ENCODE results near the gene ILF3. TPM values are rescaled to one million over a fixed set of nuclear protein-coding genes. Genes with fewer than 3 reads are reported as not detected.

ILF3 gene
- total RNA-seq, 1 experiment from 2014 or later: 430 TPM

GRCh38 chr19:10720607-10721125 lies 66.5 kb downstream of the ILF3 start:
- Histone ChIP-seq H3K4me1 (ENCODE audit: control insufficient read depth in 1 of 2, insufficient read depth in 2 of 2, low read length in 2 of 2) (peaks cover 7 to 14% of the 10 kb centered on the region in 2 experiments; a peak in 3 of 4 replicates), H2AFZ (ENCODE audit: low read depth, low read length, poor library complexity, severe bottlenecking) (no peak overlapping the region), H3K79me2 (ENCODE audit: insufficient read depth, low read length) (peaks cover 77% of the 10 kb centered on the region), H3K4me2 (ENCODE audit: low read length) (no peak overlapping the region), H3K9me3 (ENCODE audit: control insufficient read depth in 1 of 2, insufficient read depth in 1 of 2, low read depth in 1 of 2, low read length in 2 of 2) (no peaks in the 10 kb centered on the region), H3K36me3 (ENCODE audit: control insufficient read depth in 1 of 2, insufficient read depth in 2 of 2, low read length in 2 of 2) (peaks cover 2 to 3% of the 10 kb centered on the region in 2 experiments; a peak in 3 of 4 replicates), H3K27ac (ENCODE audit: low read depth, low read length) (no peak overlapping the region), H3K4me3 (replicated peaks in 1 of 2; ENCODE audit: low read depth in 1 of 2, low read length in 2 of 2) (no peak overlapping the region), H4K20me1 (ENCODE audit: insufficient read depth) (peaks cover 4% of the 10 kb centered on the region; the same call in 1 of the 2 replicates), H3K9me2 (ENCODE audit: insufficient read depth) (no peaks in the 10 kb centered on the region), H3K9ac (ENCODE audit: low read length) (no peak overlapping the region), H3K27me3 (ENCODE audit: insufficient read depth, low read length) (no peaks in the 10 kb centered on the region)
- intact Hi-C loops (cut with micrococcal nuclease): no loop called here
- CTCF ChIA-PET: no interaction called here
- ATAC-seq: no peak
- TF ChIP-seq ATF3 (IDR thresholded peaks at IDR 0.05) (no peak), SIN3A (IDR thresholded peaks at IDR 0.05; ENCODE audit: low read depth) (no peak), YY1 (IDR thresholded peaks at IDR 0.05; ENCODE audit: extremely low read depth, insufficient replicate concordance, low read depth, low read length) (no peak), CBX3 (IDR thresholded peaks at IDR 0.05; ENCODE audit: low read depth) (no peak), TCF7L2 (IDR thresholded peaks at IDR 0.05; ENCODE audit: borderline replicate concordance, extremely low read depth, insufficient read depth, insufficient read length) (no peak), EZH2phosphoT487 (IDR thresholded peaks at IDR 0.05; ENCODE audit: borderline replicate concordance) (no peak), POLR2A (IDR thresholded peaks at IDR 0.05; ENCODE audit: borderline replicate concordance, extremely low read depth, insufficient read depth, insufficient read length) (no peak)
- TF ChIP-seq, protein P1, sequence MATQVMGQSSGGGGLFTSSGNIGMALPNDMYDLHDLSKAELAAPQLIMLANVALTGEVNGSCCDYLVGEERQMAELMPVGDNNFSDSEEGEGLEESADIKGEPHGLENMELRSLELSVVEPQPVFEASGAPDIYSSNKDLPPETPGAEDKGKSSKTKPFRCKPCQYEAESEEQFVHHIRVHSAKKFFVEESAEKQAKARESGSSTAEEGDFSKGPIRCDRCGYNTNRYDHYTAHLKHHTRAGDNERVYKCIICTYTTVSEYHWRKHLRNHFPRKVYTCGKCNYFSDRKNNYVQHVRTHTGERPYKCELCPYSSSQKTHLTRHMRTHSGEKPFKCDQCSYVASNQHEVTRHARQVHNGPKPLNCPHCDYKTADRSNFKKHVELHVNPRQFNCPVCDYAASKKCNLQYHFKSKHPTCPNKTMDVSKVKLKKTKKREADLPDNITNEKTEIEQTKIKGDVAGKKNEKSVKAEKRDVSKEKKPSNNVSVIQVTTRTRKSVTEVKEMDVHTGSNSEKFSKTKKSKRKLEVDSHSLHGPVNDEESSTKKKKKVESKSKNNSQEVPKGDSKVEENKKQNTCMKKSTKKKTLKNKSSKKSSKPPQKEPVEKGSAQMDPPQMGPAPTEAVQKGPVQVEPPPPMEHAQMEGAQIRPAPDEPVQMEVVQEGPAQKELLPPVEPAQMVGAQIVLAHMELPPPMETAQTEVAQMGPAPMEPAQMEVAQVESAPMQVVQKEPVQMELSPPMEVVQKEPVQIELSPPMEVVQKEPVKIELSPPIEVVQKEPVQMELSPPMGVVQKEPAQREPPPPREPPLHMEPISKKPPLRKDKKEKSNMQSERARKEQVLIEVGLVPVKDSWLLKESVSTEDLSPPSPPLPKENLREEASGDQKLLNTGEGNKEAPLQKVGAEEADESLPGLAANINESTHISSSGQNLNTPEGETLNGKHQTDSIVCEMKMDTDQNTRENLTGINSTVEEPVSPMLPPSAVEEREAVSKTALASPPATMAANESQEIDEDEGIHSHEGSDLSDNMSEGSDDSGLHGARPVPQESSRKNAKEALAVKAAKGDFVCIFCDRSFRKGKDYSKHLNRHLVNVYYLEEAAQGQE (IDR thresholded peaks at IDR 0.05; ENCODE audit: low read depth): no peak
- BruUV-seq (replicated peaks): no TSS peak
- POLR2A ChIA-PET: no interaction called here
- RAD21 ChIA-PET (ENCODE audit: low non-redundant PET in 1 of 2, low total read pairs in 2 of 2, uncharacterized antibody in 2 of 2, unreplicated experiment in 2 of 2): no interaction called here
- no peak for DNase-seq (ENCODE audit: low read depth, low spot score)
